GM21367 (cell line): ENCODE data around the gene TAF3.

Source experiments
- ATAC-seq: cut with Tn5 transposase; IDR thresholded peaks from one replicate; pipeline ENCODE4 v1.9.1; 2021; ENCODE audit not compliant: unreplicated experiment

Gene TAF3

GRCh38 chr10:8043569-8044306 lies 225.4 kb downstream of the TAF3 start:
- ATAC-seq, result no peak

- ATAC-seq, result no peak
Measured at GRCh38 chr10:8044331-8044907, 226.1 kb downstream of the TAF3 start.

GRCh38 chr10:8044908-8045725 lies 226.8 kb downstream of the TAF3 start:
- no peak for ATAC-seq

- ATAC-seq, result no peak
Measured at GRCh38 chr10:8045726-8046494, 227.6 kb downstream of the TAF3 start.

- ATAC-seq, result no peak
Measured at GRCh38 chr10:8047452-8048280, 229.4 kb downstream of the TAF3 start.

- ATAC-seq, result no peak
Measured at GRCh38 chr10:8048281-8049008, 230.1 kb downstream of the TAF3 start.

GRCh38 chr10:8049045-8049864 lies 230.9 kb downstream of the TAF3 start:
- no peak for ATAC-seq

GRCh38 chr10:8049865-8050555 lies 231.7 kb downstream of the TAF3 start:
- ATAC-seq, result no peak

- no peak for ATAC-seq
Measured at GRCh38 chr10:8050556-8051108, 232.3 kb downstream of the TAF3 start.

GRCh38 chr10:8051109-8051821 lies 233.0 kb downstream of the TAF3 start:
- no peak for ATAC-seq

GRCh38 chr10:8051851-8052257 lies 233.5 kb downstream of the TAF3 start:
- ATAC-seq, result no peak

GRCh38 chr10:8052341-8052955 lies 234.1 kb downstream of the TAF3 start:
- no peak for ATAC-seq

- ATAC-seq, result no peak
Measured at GRCh38 chr10:8052956-8053445, 234.7 kb downstream of the TAF3 start.

- peak; percentile 70 for ATAC-seq
Measured at GRCh38 chr10:8053446-8054243, 235.3 kb downstream of the TAF3 start.

- ATAC-seq, result no peak
Measured at GRCh38 chr10:8054244-8054493, 235.9 kb downstream of the TAF3 start.
